Measurements from ENCODE around the gene CASP9. TPM values are rescaled to one million over a fixed set of nuclear protein-coding genes. Genes with fewer than 3 reads are reported as not detected.
"Not testable (repeated sequence)": the region's sequence is repeated elsewhere in the genome, so short reads cannot be mapped to it uniquely, and the experiment has no call there.

The CASP9 gene
- total RNA-seq, 8 experiments from 2014 or later = 8.2 to 17.1 (median 13.9) TPM

DNA sequence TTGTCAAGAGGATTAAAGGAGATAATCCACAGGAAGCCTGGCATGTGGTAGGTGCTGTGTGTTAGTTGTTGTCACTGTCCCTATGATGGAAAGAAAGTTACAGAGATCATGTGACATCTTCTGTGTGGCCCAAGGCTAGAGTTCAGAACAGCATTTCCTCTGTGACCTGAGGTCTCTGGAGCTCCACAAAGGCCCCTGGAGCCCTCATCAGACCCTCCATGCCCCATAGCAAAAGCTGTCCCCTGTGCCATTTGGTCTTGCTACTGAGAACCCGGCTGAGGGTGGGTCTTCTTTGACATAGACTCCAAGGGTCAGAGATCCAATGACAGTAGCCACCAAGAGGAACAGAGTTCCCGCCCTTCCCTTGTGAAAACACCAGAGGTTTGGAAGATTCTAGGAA is 40.0 kb downstream of the CASP9 start:
- no peak for ATAC-seq (replicated peaks in 6 of 8)
- Histone ChIP-seq H3K4me1 (replicated peaks in 1 of 2) (no peaks in the 10 kb centered on the region), H3K4me3 (no peak overlapping the region), H3K27ac (no peak overlapping the region)
- in situ Hi-C loops (cut with MboI; ENCODE audit: low pct_unique_long_range_greater_than_20kb in 2 of 9, low sequenced_read_pairs in 9 of 9, unreplicated experiment in 9 of 9) = no loop called here
- WGBS, 10 experiments = 38 to 92% (median 86%) methylated on average over 1 to 2 of the region's 2 CpGs; no CpG with 5 or more reads in 4 of the 10 experiments

DNA sequence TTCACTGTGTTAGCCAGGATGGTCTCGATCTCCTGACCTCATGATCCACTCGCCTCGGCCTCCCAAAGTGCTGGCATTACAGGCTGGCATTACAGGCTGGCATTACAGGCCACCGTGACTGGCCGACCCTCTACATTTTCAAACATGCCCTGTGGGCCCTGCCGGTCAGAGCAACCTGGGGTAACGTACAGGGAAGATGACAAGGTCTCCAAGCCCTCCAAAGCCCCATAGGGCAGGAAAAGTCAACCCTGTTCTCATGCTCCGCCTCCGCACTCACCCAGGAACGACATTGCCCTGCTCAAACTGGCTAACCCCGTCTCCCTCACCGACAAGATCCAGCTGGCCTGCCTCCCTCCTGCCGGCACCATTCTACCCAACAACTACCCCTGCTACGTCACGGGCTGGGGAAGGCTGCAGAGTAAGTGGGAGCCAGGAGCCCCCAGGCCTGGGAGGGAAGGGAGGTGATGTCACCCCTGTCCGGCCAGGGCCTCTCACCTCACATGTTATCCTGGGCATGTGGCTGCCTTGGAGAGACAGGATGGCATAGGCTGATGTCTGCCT is 41.0 kb downstream of the CASP9 start:
- H3K27ac ChIP-seq; in situ Hi-C loops (cut with MboI; ENCODE audit: low pct_unique_long_range_greater_than_20kb in 2 of 9, low sequenced_read_pairs in 9 of 9, unreplicated experiment in 9 of 9); H3K4me3 ChIP-seq; H3K4me1 ChIP-seq (replicated peaks in 1 of 2): not testable (repeated sequence)
- whole genome bisulfite sequencing, 10 experiments = 80 to 93% (median 85%) methylated on average over 2 to 5 of the region's 16 CpGs; no CpG with 5 or more reads in 6 of the 10 experiments
- peak in 1 of 8 experiments; percentile 10 for ATAC-seq (replicated peaks in 6 of 8)

DNA sequence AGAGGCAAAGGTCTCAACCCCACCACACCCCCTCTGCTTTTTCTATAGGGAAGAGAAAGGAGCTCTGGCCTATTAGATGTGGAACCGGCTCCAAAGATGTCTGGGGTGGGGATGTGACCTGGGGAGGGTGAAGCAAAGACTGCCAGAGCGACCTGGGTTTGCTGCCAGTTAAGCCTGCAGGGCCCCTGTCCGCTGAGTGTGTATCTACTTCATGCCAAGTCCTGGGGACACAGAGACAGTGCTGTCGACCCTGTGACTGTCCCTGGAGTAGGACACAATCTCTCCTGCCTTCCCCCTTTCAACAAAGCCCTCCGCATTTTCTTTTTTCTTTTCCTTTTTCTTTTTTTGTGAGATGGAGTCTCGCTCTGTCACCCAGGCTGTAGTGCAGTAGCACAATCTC is 41.6 kb downstream of the CASP9 start:
- H3K4me1 ChIP-seq (replicated peaks in 1 of 2); H3K4me3 ChIP-seq; ATAC-seq (replicated peaks in 6 of 8); in situ Hi-C loops (cut with MboI; ENCODE audit: low pct_unique_long_range_greater_than_20kb in 2 of 9, low sequenced_read_pairs in 9 of 9, unreplicated experiment in 9 of 9); H3K27ac ChIP-seq: not testable (repeated sequence)
- WGBS, 10 experiments = 80 to 100% (median 95%) methylated on average over 1 to 6 of the region's 6 CpGs; no CpG with 5 or more reads in 4 of the 10 experiments

DNA sequence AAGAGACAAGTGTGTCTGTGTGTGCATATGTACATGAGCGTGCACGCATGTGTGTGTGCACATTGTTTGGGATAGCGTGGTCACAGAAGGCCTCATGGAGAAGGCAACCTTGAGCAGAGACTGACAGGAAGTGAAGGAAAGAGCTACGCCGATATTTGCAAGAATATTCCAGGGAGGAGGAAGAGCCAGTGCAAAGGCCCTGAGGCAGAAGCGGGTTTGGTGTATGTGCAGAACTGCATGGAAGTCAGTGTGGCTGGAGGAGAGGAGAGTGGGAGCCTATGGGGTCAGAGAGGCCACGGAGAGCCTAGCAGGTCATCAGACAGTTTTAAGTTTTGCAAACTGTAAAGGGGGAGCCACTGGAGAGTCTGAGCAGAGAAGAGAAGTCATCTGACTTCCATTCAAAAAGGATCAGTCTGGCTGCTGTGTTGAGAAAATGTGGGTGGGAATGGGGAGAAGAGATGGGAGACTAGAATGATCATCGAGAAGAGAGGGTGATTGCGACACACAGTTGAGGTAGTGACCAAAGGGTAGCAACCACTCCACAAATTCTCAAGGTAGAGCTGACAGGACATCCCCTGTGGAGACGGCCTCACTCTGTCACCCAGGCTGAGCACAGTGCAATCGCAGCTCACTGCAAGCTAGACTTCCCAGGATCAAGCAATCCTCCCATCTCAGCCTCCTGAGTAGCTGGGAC is 44.2 kb downstream of the CASP9 start:
- in situ Hi-C loops (cut with MboI; ENCODE audit: low pct_unique_long_range_greater_than_20kb in 2 of 9, low sequenced_read_pairs in 9 of 9, unreplicated experiment in 9 of 9) = no loop called here
- Histone ChIP-seq H3K27ac (no peak overlapping the region), H3K4me1 (replicated peaks in 1 of 2) (no peaks in the 10 kb centered on the region), H3K4me3 (no peak overlapping the region)
- ATAC-seq (replicated peaks in 6 of 8) = no peak
- WGBS, 10 experiments = 66 to 100% (median 91%) methylated on average over 2 to 11 of the region's 11 CpGs

DNA sequence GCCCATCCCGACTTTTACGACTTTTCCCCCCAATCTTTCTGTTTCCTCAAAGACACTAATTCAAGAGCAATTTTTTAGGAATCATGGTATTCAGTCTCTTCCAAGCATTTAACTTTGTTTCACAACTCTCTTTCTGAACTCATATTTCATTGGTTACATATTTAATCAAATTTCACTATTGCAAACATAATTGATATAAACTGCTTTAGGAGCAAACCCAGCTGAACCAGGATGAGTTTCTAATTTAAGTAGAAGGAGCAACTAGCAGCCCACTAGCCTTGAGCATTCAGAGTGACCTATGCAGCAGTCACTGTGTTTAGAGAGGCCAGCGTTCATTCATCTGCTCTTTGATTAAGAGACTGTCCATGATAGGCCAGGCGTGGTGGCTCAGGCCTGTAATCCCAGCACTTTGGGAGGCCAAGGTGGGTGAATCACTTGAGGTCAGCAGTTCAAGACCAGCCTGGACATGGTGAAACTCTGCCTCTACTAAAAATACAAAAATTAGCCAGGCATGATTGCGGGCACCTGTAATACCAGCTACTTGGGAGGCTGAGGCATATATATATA is 46.3 kb downstream of the CASP9 start:
- Histone ChIP-seq H3K27ac (no peak overlapping the region), H3K4me1 (replicated peaks in 1 of 2) (no peaks in the 10 kb centered on the region), H3K4me3 (no peak overlapping the region)
- ATAC-seq (replicated peaks in 6 of 8) = no peak
- in situ Hi-C loops (cut with MboI; ENCODE audit: low pct_unique_long_range_greater_than_20kb in 2 of 9, low sequenced_read_pairs in 9 of 9, unreplicated experiment in 9 of 9) = no loop called here
- WGBS, 10 experiments = 60 to 95% (median 87%) methylated on average over 1 to 5 of the region's 5 CpGs

DNA sequence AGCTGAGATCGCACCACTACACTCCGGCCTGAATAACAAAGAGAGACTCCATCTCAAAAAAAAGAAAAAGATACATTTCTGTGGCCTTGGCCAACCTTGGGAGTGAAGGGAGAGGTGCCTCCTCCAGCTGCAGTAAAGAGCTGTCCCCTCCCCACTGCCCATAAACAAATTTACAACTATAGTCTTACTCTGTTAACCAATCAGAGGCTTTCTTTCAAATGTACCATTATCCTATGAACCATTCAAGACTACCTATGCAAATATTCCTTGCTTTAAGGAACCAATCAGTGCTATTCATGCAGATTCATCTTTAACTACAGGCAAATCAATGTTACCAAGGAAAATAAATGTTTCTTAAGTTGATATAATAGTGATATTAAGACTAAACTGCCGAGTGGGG is 47.1 kb downstream of the CASP9 start:
- H3K4me3 ChIP-seq = no peak overlapping the region
- ATAC-seq (replicated peaks in 6 of 8) = peak in 2 of 8 experiments; percentile 28 to 44
- WGBS, 10 experiments = 70 to 100% (median 82%) methylated on average over 1 to 3 of the region's 3 CpGs
- H3K4me1 ChIP-seq (replicated peaks in 1 of 2) = no peaks in the 10 kb centered on the region
- in situ Hi-C loops (cut with MboI; ENCODE audit: low pct_unique_long_range_greater_than_20kb in 2 of 9, low sequenced_read_pairs in 9 of 9, unreplicated experiment in 9 of 9) = no loop called here
- no peak overlapping the region for H3K27ac ChIP-seq

DNA sequence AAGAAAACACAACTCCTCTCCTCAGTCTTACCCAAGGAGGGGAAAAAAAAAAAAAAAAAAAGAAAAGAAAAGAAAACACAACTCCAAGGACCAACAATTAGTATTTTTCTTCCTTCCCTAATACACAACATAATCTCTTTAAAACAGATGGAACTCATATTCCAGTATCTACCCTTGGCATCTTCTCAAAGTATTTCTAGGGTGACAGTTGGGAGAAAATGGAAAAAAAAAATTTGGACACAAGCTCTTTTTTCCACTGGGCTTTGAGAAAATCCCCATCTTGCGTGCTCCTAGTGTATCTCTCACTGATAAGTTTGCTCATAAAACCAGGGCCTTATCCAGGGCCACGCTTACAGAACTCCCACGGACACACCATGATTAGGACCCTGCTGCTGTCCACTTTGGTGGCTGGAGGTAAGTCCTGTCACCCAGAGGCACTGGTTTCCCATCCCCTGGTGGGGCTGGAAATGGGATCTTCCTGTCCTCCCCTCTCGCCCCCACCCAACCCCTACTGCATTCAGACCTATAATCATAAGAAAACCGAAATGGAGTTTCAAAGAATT is 48.2 kb downstream of the CASP9 start, which contains the start of gene CELA2B:
TSS of gene CELA2B (plus strand) at position 353 of the 563 bp plus-strand sequence. CDS start at position 375, 22 bp downstream.
- ATAC-seq (replicated peaks in 6 of 8) = no peak
- Histone ChIP-seq H3K4me1 (replicated peaks in 1 of 2) (no peaks in the 10 kb centered on the region), H3K27ac (no peak within 1 kb of the TSS), H3K4me3 (no peak within 1 kb of the TSS)
- in situ Hi-C loops (cut with MboI; ENCODE audit: low pct_unique_long_range_greater_than_20kb in 2 of 9, low sequenced_read_pairs in 9 of 9, unreplicated experiment in 9 of 9) = no loop called here
- WGBS, 10 experiments = 0 to 100% (median 74%) methylated on average over 1 to 5 of the region's 5 CpGs; no CpG with 5 or more reads in 2 of the 10 experiments

DNA sequence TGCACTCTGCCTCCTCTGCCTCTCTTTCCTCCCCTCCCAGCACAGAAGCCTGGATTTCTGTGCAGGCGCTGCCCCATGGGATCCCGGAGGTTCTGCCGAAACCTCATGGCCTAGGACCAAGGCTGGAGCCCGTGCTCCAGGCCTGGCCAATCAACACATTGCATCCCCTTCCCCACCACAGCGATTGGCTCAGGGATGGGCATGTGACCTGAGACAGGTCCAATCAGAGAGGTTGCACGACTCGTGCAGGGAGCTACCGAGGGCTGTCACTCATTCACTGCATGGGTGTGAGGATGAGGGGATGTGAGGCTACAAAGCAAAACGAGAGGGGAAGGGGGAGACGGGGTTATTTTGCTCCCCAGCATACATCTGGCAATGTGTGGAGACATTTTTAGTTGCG is 51.4 kb downstream of the CASP9 start:
- Histone ChIP-seq H3K27ac (no peak overlapping the region), H3K4me1 (replicated peaks in 1 of 2) (no peaks in the 10 kb centered on the region), H3K4me3 (no peak overlapping the region)
- no peak for ATAC-seq (replicated peaks in 6 of 8)
- in situ Hi-C loops (cut with MboI; ENCODE audit: low pct_unique_long_range_greater_than_20kb in 2 of 9, low sequenced_read_pairs in 9 of 9, unreplicated experiment in 9 of 9) = no loop called here
- 50 to 100% (median 95%) methylated on average over 2 to 5 of the region's 11 CpGs; no CpG with 5 or more reads in 4 of the 10 experiments for WGBS, 10 experiments

DNA sequence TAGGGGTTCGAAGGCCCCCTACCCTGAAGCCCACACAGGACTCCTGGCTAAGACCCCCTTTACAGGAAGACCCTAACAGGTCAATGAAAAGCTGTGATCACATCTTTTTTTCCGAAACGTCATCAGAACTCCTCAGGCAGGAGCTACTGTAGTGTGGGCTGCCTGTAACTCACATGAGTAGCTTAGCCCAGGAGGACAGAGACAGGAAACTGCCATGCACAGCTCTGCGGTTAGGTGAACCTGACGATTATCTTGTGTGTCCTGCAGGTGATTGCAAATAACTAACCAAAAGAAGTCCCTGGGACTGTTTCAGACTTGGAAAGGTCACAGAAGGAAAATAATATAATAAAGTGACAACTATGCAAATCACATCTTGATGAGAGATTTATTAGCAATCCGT is 52.3 kb downstream of the CASP9 start:
- H3K27ac ChIP-seq; ATAC-seq (replicated peaks in 6 of 8); H3K4me1 ChIP-seq (replicated peaks in 1 of 2); in situ Hi-C loops (cut with MboI; ENCODE audit: low pct_unique_long_range_greater_than_20kb in 2 of 9, low sequenced_read_pairs in 9 of 9, unreplicated experiment in 9 of 9); H3K4me3 ChIP-seq: not testable (repeated sequence)
- WGBS, 10 experiments = 20 to 95% (median 78%) methylated on average over 1 to 6 of the region's 6 CpGs; no CpG with 5 or more reads in 2 of the 10 experiments

DNA sequence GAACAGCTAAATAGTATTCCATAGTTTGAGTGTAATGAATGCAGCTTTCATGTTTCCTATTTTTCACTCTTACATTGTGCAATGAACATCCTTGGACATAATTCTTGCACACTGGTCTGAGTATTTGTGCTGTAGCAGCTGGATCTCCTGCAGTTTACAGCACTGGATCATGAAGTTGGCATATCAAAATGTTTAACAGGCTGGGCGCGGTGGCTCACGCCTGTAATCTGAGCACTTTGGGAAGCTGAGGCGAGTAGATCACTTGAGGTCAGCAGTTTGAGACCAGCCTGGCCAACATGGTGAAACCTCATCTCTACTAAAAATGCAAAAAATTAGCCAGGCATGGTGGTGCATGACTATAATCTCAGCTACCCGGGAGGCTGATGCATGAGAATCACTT is 52.9 kb downstream of the CASP9 start:
- H3K4me1 ChIP-seq (replicated peaks in 1 of 2); in situ Hi-C loops (cut with MboI; ENCODE audit: low pct_unique_long_range_greater_than_20kb in 2 of 9, low sequenced_read_pairs in 9 of 9, unreplicated experiment in 9 of 9); H3K27ac ChIP-seq; ATAC-seq (replicated peaks in 6 of 8); H3K4me3 ChIP-seq: not testable (repeated sequence)
- WGBS, 10 experiments = 20 to 98% (median 80%) methylated on average over 1 to 5 of the region's 5 CpGs; no CpG with 5 or more reads in 3 of the 10 experiments

DNA sequence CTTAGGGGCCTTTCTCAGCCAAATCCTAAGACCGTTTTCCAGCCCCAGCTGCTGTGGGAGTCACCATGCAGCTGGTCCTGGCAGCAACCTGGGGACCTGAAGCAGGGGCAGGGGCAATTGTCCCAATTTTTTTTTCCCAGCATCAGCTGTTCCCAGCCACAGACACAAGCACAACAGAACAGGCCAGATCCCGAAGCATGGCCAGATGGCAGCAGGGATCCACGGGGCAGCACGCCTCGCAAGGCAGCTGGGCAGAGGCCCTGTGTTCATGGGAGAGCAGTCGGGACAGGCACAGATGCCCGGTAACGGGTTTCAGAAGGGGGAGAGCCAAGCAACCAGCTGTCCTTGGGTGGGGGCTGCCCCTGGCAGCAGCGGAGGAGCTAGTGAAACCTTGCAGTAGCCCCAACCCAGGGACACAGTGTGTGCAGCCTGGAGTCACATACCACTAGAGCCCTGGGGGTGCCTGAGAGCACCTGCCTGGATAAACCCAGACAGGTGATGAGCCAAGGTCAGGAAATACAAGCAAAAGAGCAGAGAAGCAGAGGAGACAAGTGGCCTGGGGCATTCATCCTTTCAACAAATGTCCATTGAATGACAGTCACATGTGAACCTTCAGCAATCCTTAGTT is 54.1 kb downstream of the CASP9 start:
- ATAC-seq (replicated peaks in 6 of 8); in situ Hi-C loops (cut with MboI; ENCODE audit: low pct_unique_long_range_greater_than_20kb in 2 of 9, low sequenced_read_pairs in 9 of 9, unreplicated experiment in 9 of 9); H3K27ac ChIP-seq; H3K4me1 ChIP-seq (replicated peaks in 1 of 2); H3K4me3 ChIP-seq: not testable (repeated sequence)
- 17 to 100% (median 80%) methylated on average over 1 to 5 of the region's 9 CpGs; no CpG with 5 or more reads in 5 of the 10 experiments for WGBS, 10 experiments

DNA sequence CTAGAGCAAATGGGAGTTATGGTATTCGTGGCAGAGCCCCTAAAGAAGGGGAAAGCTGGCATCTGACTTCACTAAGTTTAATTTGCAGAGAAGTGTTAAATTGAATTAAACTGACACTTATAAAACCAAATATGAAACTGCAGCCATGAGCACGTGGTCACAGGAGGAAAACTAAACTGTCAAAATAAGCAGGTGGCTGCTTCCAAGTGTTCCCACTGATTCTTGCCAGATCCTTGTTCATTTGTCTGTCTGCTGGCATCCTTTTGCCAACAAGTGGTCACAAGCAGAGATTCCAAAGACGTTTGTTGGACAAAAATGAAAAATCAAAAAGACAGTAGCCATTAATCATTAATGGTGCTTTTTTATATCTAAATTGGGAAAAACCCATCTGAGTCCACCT is 54.7 kb downstream of the CASP9 start:
- Histone ChIP-seq H3K4me3 (no peak overlapping the region), H3K4me1 (replicated peaks in 1 of 2) (no peaks in the 10 kb centered on the region), H3K27ac (no peak overlapping the region)
- in situ Hi-C loops (cut with MboI; ENCODE audit: low pct_unique_long_range_greater_than_20kb in 2 of 9, low sequenced_read_pairs in 9 of 9, unreplicated experiment in 9 of 9) = no loop called here
- ATAC-seq (replicated peaks in 6 of 8) = no peak
- whole genome bisulfite sequencing, 10 experiments = 0 to 76% (median 42%) methylated on average over 1 to 3 of the region's 3 CpGs; no CpG with 5 or more reads in 2 of the 10 experiments

DNA sequence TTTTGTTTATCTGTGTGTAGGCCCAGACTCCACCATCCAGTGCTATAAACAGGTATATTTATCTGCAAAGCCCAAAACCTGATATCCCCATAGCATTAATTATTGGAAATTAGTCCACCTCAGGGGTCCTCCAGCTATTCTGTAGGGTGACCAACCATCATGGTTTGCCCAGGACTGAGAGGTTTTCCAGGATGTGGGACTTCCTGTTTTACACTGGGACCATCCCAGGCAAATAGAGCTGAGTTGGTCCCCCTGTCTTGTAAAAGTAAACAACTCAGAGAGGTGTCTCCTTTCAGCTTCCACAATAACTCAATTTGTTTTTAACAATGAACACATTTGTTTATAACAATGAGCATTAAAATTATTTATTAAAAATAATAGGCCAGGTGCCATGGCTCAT is 55.9 kb downstream of the CASP9 start:
- in situ Hi-C loops (cut with MboI; ENCODE audit: low pct_unique_long_range_greater_than_20kb in 2 of 9, low sequenced_read_pairs in 9 of 9, unreplicated experiment in 9 of 9) = no loop called here
- H3K4me3 ChIP-seq = no peak overlapping the region
- no peak for ATAC-seq (replicated peaks in 6 of 8)

More for the DNA sequence above, 55.9 kb downstream of the CASP9 start:
- Histone ChIP-seq H3K4me1 (replicated peaks in 1 of 2) (no peaks in the 10 kb centered on the region), H3K27ac (no peak overlapping the region)
